SW480 (cell line): ENCODE data around the gene RPGR.

Experiments used
- DNase-seq: peaks from one replicate; pipeline ENCODE4 v3.0.0-alpha.2; 2016; ENCODE audit warnings: low spot score

The RPGR gene

DNA sequence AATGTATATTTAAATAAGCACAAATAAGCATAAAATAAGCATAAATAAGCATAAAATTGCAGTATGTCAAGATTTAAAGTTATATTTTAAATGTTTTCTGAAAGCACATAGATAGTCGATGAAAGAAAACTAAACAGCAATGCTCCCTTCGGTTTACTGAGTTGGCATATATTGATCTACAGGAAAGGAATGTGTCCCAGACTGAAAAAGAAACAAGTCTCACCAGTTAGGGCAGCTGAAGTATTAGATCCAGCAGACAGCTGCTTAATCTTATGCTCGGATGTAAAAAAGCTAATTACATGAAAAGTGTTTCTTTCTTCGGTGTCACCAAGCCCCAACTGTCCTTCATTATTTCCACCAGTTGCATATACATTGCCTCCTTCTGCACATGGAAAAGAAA, 8.7 kb downstream of the RPGR start:
- DNase-seq = no peak

- DNase-seq = no peak
These were observed 9.1 kb downstream of the RPGR start for GRCh38 chrX:38318196-38318595.

DNA sequence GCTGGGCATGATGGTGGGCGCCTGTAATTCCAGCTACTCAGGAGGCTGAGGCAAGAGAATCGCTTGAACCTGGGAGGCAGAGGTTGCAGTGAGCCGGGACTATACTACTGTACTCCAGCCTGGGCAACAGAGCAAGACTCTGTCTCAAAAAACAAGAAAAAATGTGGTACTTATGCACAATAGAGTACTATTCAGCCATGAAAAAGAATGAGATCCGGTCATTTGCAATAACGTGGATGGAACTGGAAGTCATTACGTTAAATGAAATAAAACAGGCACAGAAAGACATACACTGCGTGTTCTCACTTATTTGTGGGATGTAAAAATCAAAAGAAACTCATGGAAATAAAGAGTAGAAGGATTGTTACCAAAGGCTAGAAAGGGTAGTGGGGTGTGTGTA, 12.1 kb downstream of the RPGR start:
- DNase-seq = no peak

DNA sequence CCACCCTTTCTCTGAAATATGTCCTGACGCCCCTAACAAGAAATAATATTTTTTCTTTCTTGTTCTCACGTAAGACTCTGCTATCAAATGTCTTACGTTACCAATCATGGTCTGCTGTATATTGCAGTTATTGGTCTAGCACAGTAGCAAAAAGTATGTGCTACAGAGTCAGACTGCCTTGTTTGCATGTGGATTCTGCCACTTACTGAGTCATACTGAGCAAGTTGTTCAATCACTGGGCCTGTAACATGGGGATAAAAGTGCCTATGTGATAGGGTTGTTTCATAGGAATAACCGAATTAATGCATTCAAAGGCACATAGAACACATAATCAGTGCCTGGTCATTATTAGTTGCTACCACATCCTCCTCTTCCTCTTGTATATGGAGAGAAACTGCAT, 14.1 kb downstream of the RPGR start:
- DNase-seq = no peak

DNA sequence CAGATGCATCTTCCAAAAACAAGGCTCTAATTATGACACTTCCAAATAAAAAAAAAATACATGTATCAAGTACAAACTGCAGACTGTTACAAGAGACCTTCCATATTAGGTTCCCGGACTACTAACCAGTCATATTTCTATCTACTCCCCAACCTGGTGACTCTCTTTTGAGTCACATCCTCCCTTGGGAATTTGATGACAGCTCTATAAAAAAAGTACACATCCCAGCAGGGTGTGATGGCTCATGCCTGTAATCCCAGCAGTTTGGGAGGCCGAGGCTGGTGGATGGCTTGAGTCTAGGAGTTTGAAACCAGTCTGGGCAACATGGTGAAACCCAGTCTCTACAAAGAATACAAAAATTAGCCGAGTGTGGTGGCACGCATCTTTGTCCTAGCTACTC, 14.9 kb downstream of the RPGR start:
- DNase-seq = no peak

GRCh38 chrX:38311743-38312142, 15.6 kb downstream of the RPGR start:
- no peak for DNase-seq

- no peak for DNase-seq
These were observed 21.3 kb downstream of the RPGR start for GRCh38 chrX:38305971-38306370.

DNA sequence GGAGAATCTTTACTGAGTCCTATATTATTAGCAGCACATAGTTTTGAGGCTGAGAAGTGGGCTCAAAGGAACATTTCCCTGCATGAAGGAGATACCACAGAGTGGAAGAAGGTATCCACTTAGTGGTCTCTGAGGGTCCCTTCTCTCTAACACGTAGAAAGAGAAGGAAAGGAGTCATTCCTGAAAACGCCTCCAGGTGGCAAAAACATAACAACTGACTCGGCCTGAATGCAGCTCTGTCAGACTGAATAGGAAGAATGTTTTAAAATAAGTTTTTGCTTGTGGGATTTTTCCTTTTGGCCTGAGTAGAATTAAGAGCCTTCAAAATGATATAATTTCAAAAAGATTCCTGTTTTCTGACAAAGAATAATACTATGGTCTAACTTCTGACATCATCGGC, 23.3 kb downstream of the RPGR start:
- no peak for DNase-seq

- no peak for DNase-seq
These were observed 33.6 kb downstream of the RPGR start for GRCh38 chrX:38293741-38294140.

DNA sequence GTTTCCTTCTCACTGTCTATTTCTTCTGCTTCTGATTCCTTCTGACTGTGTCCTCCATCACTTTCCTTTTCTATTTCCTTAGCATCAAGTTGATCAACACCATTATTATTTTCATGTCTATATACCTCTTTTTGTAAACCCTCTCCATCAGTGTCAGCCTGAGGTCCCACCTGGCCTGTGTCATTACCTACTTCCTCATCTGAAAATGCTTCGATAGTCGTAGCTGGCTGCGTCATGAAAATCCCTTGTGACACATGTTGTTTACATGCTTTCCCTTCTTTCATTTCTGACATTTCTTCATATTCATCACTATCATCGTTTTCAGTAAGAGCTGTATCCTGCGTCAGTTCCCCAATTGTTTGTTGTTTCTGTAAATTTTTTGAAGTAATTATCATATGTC, 39.6 kb downstream of the RPGR start:
- DNase-seq = no peak

DNA sequence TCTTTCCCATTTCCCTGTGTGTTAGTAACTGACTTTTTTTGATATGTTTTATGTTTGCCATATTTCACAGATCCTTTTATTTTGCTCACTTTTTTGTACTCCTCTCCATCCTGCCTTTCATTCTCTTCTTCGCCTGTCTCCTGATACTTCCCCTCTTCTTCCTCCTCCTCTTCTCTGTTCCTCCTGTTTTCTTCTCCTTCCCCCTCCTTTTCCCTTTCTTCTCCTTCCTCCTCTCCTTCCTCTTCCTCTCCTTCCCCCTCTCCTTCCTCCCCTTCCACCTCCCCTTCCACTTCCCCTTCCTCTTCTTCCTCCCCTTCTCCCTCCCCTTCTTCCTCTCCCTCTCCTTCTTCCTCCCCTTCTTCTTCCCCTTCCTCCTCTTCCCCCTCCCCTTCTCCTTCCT, 41.7 kb downstream of the RPGR start:
- DNase-seq = no peak

GRCh38 chrX:38282049-38282448, 45.3 kb downstream of the RPGR start:
- no peak for DNase-seq

GRCh38 chrX:38279188-38279587, 48.1 kb downstream of the RPGR start:
- DNase-seq = no peak

GRCh38 chrX:38278682-38279081, 48.6 kb downstream of the RPGR start:
- no peak for DNase-seq

GRCh38 chrX:38277802-38278201, 49.5 kb downstream of the RPGR start:
- DNase-seq = peak; percentile 6

GRCh38 chrX:38277136-38277535, 50.2 kb downstream of the RPGR start:
- no peak for DNase-seq

- no peak for DNase-seq
These were observed 51.2 kb downstream of the RPGR start for GRCh38 chrX:38276089-38276488.

DNA sequence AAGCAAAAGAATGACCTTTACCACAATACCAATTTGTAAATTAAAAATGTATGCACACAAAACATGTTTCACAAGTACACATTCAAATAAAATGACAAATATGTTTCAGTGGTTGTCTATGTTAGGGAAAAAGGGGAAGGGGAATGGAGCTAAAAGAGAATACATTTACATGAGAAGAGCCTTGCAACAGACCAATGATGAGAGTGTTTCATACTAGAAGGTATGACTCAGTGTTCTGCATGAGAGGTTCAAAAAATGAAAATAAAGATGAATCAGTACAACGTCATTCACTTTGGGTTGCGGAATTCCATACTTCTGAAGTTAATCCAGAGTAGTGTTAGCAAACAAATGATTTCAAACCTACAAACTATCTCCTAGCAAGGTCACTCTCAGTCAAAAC, 51.7 kb downstream of the RPGR start:
- peak; percentile 6 for DNase-seq

DNA sequence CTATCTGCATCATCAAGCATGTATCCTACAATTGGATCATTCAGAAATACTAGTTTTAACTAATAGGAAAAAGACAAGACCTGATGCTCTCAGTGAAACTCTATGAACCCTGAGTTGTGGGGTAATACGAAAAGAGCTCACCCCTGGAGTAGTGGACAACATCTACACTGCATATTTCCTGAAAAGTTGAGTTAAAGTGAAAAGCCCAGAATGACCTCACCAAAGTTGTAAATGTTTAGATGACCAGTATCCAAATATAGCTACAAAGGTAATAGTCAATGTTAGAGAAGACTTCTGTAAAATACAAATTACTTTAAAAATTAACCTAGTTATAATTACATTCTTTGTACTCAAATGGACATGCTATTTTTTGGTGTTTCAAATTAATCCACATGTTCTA, 53.9 kb downstream of the RPGR start:
- no peak for DNase-seq

DNA sequence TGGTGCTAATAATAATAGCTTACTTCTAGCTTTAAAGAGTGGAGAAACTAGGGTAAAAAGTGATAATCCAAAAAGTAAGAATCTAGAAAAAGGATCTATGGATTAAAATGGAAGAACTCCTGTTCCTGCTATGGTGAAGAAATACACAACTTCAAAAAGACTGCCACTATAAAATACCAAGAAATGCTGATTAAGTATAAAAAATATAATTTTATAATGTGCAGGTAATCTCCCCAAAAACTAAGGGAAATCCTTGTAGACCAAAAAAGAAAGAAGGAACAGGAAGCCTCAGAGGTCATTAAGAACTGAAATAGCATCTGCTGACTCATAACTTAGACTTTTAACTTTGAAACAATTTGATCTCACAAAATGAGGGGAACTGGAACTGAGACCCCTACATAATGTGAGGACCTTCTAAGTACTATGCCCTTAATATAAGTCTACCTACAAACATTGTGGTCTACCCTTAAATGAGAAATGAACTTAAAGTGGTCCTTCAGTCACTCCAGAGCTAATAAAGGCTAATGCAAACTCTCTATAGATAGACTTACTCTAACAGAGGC, 56.1 kb downstream of the RPGR start:
- DNase-seq = no peak

DNA sequence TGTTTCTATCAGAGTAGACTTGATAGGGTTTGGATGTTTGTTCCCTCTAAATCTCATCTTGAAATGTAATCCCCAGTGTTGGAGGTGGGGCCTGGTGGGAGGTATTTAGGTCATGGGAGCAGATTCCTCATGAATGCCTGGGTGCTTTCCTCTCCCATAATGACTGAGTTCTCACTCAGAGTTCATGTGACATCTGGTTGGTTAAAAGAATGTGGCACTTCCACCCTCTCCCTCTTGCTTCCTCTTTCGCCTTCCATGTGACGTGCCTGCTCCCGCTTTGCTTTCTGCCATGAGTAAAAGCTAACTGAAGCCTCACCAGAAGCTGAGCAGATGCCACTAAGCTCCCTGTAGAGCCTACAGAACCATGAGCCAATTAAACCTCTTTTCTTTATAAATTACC, 59.3 kb downstream of the RPGR start:
- no peak for DNase-seq

DNA sequence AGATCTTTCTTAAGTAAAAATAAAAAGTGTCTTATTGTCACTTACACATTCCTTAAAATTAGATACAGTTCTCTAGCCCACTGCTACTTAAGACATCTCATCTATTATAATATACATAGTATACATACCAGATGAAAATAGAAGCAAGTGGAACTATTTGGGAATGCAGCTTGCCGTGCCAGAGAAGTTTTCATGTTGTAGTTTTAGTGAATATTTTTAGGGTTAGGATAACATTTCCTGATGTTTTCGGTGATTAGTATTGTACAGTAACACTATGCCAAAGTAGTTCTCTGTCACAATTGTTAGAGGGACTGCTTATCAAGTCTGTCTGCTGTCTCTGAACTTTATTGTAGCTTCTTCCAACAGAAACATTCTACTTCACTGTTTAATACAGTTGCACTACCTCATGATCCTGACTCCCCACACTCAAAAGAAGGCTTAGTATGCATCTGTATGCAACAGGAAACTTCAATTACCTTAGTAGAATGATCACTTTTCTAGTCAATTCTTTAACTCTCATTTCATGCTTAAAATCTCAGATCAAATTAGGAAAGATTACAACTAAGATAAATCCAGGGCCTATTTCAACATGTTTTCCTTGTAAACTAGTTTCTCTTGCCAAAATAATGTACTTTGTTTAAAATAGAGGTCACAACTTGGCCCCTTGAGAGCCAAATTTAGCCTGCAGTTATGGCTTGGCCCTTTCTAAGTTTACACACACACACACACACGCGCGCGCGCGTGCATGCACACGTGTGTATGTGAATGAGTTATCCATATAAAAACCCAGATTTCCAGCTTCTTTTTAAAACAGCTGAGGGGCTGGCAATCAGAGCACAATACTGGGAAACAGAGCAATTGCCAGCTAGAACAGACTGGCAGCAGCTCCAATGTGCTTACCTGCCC, 64.3 kb downstream of the RPGR start:
- DNase-seq = no peak

DNA sequence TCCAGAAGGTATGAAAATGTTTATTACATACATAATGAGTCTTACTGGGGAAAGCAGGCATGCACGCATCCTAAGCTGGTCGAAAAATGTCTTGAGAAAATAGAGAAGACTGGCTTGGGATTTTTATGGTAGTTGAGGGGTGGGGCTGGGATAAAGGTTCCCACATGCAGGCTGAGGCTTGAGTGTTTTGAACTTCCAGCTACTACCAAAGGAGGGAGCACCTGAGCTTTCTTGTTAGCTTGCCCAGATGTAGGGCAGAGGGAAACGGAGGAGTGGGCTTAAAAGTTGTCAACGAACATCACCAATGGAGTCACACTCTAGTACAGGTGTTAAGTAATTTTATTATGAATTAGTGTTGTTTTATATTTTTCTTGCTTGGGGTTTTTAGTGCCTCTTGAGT, 67.1 kb downstream of the RPGR start:
- peak; percentile 6 for DNase-seq

DNA sequence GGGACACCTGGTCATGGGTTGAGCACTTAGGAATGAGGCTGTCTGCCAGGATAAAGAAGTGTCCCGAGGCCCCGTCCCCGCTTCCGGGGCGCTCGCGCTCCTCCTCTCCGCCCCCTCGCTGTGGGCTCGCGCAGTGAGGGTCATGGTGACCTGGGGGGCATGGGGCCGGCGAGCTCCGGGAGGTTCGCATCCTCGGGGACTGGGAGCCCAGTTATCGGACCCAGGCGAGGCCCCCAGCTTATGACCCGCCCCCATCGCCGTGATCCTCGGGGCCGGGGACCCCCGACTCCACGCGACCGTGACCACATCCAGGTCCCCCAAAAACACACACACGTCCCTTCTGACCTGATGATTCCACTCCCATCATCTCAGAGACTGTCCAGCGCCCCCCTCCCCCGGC, 71.3 kb downstream of the RPGR start:
- DNase-seq = no peak
